ENCODE results near the gene DSC2. TPM values are rescaled to one million over a fixed set of nuclear protein-coding genes. Genes with fewer than 3 reads are reported as not detected.

Gene DSC2
- total and polyA plus RNA-seq, 2 of the 8 experiments (the other 6 are each of a cell fraction or from before 2014, with no cell fraction given), result 4.6 to 39.7 TPM

GRCh38 chr18:31034541-31034940 lies 67.7 kb downstream of the DSC2 start:
- Histone ChIP-seq H3K23me2 (ENCODE audit: low read depth, low read length) (no peaks in the 10 kb centered on the region), H4K8ac (ENCODE audit: extremely low read depth, insufficient read depth, low read length) (no peak overlapping the region), H3K4me3 (ENCODE audit: extremely low read depth in 1 of 4, insufficient read depth in 2 of 4, low read depth in 3 of 4, low read length in 4 of 4) (no peak overlapping the region), H3K4me1 (replicated peaks in 1 of 4; ENCODE audit: control insufficient read depth in 3 of 4, insufficient read depth in 4 of 4, low read length in 3 of 4) (no peaks in the 10 kb centered on the region), H3K4ac (replicated peaks; ENCODE audit: insufficient read length, low read depth, low read length) (no peak overlapping the region), H3K18ac (ENCODE audit: extremely low read depth, low read length) (no peak overlapping the region), H3K79me2 (ENCODE audit: control insufficient read depth in 1 of 2, insufficient read depth in 2 of 2, low read length in 2 of 2) (no peaks in the 10 kb centered on the region), H2BK12ac (ENCODE audit: low read depth, low read length) (no peak overlapping the region), H3K56ac (replicated peaks; ENCODE audit: insufficient read length, low read depth, low read length) (no peak overlapping the region), H3K36me3 (ENCODE audit: control insufficient read depth in 2 of 4, insufficient read depth in 4 of 4, low read length in 3 of 4) (no peaks in the 10 kb centered on the region), H2AK5ac (ENCODE audit: low read depth, low read length) (no peak overlapping the region), H2BK120ac (replicated peaks; ENCODE audit: low read depth, low read length) (no peak overlapping the region), H3K23ac (ENCODE audit: insufficient read length) (no peak overlapping the region), H2BK20ac (ENCODE audit: low read length) (no peak overlapping the region), H2AFZ (ENCODE audit: low read length) (no peak overlapping the region), H3K4me2 (ENCODE audit: insufficient read depth in 1 of 2, low read depth in 2 of 2, low read length in 2 of 2) (no peak overlapping the region), H3K27ac (ENCODE audit: low read depth, low read length) (no peak overlapping the region), H3K79me1 (ENCODE audit: low read depth, low read length) (no peaks in the 10 kb centered on the region), H2BK5ac (ENCODE audit: low read depth, low read length) (no peak overlapping the region), H3K27me3 (replicated peaks in 1 of 4; ENCODE audit: control insufficient read depth in 3 of 4, extremely low read depth in 1 of 4, insufficient read depth in 3 of 4, low read length in 3 of 4) (peaks cover 0 to 6% (median 2%) of the 10 kb centered on the region in 4 experiments; a peak in 2 of 7 replicates), H3K9me3 (ENCODE audit: insufficient read depth in 2 of 2, low read depth in 1 of 2, low read length in 1 of 2) (no peaks in the 10 kb centered on the region), H4K91ac (replicated peaks; ENCODE audit: insufficient read length, low read length) (no peak overlapping the region), H3K14ac (ENCODE audit: insufficient read length) (no peak overlapping the region), H2BK15ac (ENCODE audit: low read length) (no peak overlapping the region), H4K5ac (ENCODE audit: insufficient read length, low read depth, low read length) (no peak overlapping the region), H4K20me1 (replicated peaks in 1 of 2; ENCODE audit: control insufficient read depth in 1 of 2, insufficient read depth in 2 of 2, low read length in 2 of 2) (no peaks in the 10 kb centered on the region), H3K9ac (replicated peaks in 1 of 4; ENCODE audit: extremely low read depth in 1 of 4, low read depth in 3 of 4, low read length in 3 of 4) (no peak overlapping the region)
- CTCF ChIA-PET (ENCODE audit: partially characterized antibody), result no interaction called here
- POLR2A ChIA-PET (ENCODE audit: partially characterized antibody), result no interaction called here
- FAIRE-seq, result no peak
- WGBS, 2 experiments (ENCODE audit: extremely low coverage in 1 of 2, insufficient coverage in 1 of 2, insufficient read length in 1 of 2, insufficient replicate concordance in 2 of 2, low coverage in 1 of 2, low lambda C conversion rate in 2 of 2, missing lambda C conversion rate in 1 of 2), result 93% methylated on average over 4 of the region's 4 CpGs; no CpG with 5 or more reads in 1 of the 2 experiments
- DNase-seq (ENCODE audit: low read depth in 1 of 2, low spot score in 2 of 2), result no peak
- TF ChIP-seq EZH2 (IDR thresholded peaks at IDR 0.05; ENCODE audit: low read depth, low read length, severe bottlenecking), result no peak
- no peak for TF ChIP-seq MAX (IDR thresholded peaks at IDR 0.05)
- no peak for TF ChIP-seq KDM5A (IDR thresholded peaks at IDR 0.05; ENCODE audit: low read length)
- no peak for TF ChIP-seq EP300 (IDR thresholded peaks at IDR 0.05; ENCODE audit: borderline replicate concordance in 1 of 2, low read depth in 2 of 2, low read length in 2 of 2)
- TF ChIP-seq KDM4A (IDR thresholded peaks at IDR 0.05; ENCODE audit: low read depth, low read length, severe bottlenecking), result no peak
- no peak for TF ChIP-seq ATF3 (IDR thresholded peaks at IDR 0.05; ENCODE audit: insufficient read depth, low read depth, low read length)
- no peak for TF ChIP-seq KDM1A (IDR thresholded peaks at IDR 0.05; ENCODE audit: borderline replicate concordance, low read length)
- no peak for TF ChIP-seq JUND (IDR thresholded peaks at IDR 0.05; ENCODE audit: low read length)
- TF ChIP-seq RAD21 (IDR thresholded peaks at IDR 0.05 in 1 of 2, conservative IDR thresholded peaks at IDR 0.05 in 1 of 2; ENCODE audit: low read depth in 2 of 2, low read length in 2 of 2), result no peak
- TF ChIP-seq RBBP5 (IDR thresholded peaks at IDR 0.05; ENCODE audit: borderline replicate concordance, low read depth, low read length), result no peak
- no peak for TF ChIP-seq CEBPB (IDR thresholded peaks at IDR 0.05; ENCODE audit: low read depth, low read length)
- TF ChIP-seq CBX8 (IDR thresholded peaks at IDR 0.05; ENCODE audit: borderline replicate concordance, low read depth, low read length), result no peak
- TF ChIP-seq BCL11A (IDR thresholded peaks at IDR 0.05; ENCODE audit: low read depth in 2 of 2, low read length in 2 of 2), result no peak

Measured in H1 (cell line).